ENCODE measurements around the gene F2R. TPM values are rescaled to one million over a fixed set of nuclear protein-coding genes. Genes with fewer than 3 reads are reported as not detected.

Gene F2R
- polyA plus RNA-seq, 4 donors = 54.0 to 68.6 (median 61.3) TPM

Other genes with a start within 250 kb of the F2R start
- under 1 TPM; 0.33 to 0.69 (median 0.55) TPM for gene F2RL2, start 92.7 kb upstream of the F2R start, polyA plus RNA-seq (ENCODE audit: insufficient read length in 4 of 4)
- gene F2RL1, start 102.9 kb downstream of the F2R start, polyA plus RNA-seq (ENCODE audit: insufficient read length in 4 of 4) = 10 to 100 TPM; 30.3 to 38.5 (median 36.7) TPM
- under 1 TPM in 3 of 4 donors, not detected in 1; 0.14 to 0.33 (median 0.27) TPM for gene S100Z, start 133.9 kb downstream of the F2R start, polyA plus RNA-seq (ENCODE audit: insufficient read length in 4 of 4)
- 10 to 100 TPM; 19.2 to 32.8 (median 24.3) TPM for gene CRHBP, start 236.9 kb downstream of the F2R start, polyA plus RNA-seq (ENCODE audit: insufficient read length in 4 of 4)